GM10847 (cell line): ENCODE data around the gene MYADML2.

Experiments used
- POLR2A ChIP-seq: IDR thresholded peaks from 2 replicates; pipeline ENCODE4 v1.6.1; 2011; ENCODE audit not compliant: insufficient read length; ENCODE audit errors: extremely low read depth

Gene MYADML2

DNA sequence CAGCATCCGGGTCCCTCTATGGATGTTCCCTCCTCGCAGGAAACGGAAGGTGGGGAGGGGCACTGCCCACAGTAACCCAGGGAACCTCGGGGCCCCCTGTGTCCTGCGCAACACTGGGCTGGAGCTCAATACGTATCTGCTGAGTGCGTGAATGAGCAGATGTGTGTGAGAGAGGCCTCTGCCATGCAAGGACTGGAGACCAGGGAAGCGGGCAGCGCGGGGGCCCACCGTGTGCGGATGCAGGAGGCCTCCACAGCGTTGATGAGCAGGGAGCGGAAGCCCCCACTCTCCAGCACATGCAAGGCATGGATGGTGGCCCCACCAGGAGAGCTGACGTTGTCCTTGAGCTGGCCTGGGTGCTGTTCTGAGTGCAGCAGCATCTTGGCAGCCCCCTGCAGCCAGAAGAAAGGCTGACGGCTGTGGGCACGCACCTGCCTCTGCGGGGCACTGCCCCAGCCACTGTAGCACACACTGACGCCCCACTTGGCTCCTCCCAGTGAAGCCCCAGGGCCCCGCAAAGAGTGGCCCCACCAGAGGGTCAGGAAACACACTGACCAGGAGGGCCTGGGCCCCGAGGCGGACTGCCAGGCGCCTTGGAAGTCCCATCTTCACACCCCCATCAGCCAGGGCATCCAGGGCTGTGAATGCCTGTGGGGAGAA, 12.8 kb downstream of the MYADML2 start:
- TF ChIP-seq POLR2A = no peak

DNA sequence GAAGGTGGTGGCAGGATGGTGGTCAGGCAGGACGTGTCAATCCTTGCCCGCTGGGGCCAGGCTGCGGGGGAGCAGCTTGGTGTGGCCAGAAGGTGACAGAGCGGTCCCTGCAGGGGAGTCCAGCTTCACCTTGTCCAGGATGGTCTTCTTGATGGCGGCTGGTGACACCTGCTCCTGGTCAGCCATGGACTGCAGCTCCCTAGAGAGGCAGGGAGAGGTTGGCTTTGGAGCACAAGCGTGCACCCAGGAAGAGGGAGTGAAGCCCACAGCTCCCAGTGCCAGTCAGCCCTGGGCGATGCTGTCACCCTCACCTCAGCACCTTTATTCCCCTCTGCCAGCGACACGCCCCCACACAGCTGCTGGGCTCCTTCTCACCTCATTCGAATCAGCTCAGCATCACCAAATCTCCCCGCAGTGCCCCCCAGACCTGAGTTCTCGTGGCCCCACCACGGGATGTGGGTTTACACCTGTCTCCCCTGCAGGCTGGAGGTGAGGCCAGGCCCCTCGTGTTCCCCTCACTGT, 13.8 kb downstream of the MYADML2 start:
- no peak for TF ChIP-seq POLR2A

DNA sequence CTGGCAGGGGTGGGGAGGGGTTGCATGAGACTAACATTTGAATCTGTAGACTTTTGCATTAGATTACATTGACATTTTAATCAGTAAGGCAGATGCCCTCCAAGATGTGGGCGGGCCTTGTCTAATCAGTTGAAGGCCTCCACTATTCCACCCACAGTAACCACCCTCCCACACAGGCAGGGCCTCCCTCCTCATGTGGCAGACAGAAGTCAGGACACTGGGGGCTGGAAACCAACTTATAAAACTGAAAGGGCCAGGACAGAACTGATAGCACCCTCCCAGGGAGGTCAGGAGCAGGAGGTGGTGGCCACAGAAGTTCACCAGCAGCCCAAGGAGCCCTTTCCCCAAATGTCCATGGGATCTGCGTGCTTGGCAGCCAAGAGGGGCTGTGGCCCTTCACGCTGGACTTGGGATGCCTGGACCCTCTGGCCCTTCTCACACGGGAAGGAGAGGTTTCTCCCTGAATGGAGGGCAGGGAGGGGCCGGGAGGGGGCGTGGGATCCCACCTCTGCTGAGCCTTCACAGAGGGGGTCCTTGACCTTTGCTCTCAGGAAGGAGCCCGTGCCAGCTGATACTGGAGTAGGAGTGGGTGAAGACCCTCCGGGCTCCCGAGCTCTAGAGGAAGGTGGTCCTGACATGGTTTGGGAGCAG, 14.6 kb downstream of the MYADML2 start:
- TF ChIP-seq POLR2A = no peak

DNA sequence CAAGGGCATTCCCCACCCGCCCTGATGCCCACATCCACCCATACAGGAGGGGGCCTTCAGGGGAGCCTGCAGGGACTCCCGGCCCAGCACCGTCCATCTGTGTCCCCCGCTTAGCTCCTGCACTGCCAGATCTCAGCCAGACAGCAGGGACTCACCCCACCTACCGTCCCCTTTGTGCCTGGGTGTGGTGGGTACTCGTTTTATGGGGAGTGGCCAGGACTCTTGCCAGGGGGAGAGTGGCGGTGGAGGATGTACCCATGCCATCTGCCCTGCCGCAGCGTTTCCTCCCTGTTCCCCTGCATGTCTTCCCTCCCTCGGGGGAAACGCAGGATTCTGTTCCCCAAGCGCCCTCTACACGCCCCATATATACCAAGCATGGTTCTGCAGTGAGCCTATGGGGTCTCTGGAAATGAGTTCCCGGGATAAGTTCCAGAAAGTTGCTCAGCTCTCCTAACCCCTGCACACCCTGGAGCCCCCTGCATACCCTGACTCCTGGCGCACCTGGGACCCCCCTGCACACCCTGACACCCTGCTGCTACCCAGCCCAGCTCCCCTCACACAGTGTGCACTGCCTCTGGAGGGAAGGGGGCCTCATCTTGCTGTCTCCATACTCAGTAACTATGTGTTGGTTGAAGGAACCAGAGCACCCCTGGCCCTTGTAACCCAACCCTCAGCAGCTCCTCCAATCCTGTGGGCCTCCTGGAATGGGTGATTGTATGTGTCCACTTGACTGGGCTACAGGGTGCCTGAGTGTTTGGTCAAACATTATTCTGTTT, 15.3 kb downstream of the MYADML2 start:
- no peak for TF ChIP-seq POLR2A

DNA sequence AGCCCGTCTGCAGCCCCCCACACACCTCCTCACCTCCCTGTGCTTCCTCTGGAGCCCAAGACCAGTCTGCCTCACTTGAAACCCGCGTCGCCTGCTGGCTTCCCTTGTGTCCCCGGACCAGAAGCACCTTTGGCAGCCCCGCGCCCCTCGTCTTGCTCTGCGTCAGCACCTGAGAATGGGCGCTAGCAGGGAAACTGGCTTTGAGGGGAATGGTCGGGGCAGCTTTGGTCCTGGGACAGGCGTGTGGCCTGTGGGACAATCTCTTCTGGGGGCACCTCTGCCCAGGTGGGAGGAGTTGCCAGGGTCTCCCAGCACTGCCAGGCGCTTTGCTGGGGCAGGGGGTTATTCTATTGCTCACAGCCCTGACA, 15.9 kb downstream of the MYADML2 start:
- no peak for TF ChIP-seq POLR2A

DNA sequence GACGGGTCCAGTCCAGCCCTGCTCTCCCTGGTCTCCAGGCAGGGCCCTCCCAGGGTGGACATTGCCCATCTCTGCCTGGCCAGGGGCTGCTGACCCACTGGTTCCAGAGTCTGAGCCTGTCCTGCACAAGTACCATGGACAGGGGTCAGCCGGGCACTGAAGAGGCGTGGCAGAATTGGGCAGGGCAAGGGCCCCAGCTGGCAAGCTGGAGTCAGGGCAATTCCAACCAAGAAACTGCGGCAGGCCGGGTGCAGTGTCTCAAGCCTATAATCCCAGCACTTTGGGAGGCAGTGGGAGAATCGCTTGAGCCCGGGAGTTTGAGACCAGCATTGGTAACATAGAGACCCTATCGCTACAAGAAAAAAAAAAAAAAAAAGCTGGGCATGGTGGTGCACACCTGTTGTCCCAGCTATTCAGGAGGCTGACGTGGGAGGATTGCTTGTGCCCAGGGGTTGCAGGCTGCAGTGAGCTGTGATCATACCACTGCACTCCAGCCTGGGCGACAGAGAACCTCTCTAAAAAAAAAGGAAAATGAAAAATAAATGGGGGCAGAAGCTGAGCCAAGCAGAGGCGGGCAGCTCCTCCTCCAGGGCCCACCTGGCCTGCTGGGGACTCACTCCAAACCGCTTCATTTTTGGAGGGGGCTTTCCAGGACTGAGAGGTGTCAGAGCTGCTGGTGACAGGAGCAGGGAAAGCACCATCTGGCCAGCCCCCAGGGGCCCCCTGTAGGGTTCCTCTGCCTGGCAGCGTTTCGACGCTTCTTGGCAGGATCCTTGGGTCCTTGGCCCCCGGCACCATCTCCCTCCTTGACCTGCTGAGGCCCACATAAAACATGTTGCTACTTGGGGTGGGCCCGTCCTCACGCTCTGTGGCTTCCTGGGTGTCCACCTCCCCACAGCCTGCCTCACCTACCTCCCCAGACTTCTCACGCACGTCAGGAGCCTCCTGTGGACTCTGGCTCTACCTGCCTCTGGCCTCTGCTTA, 16.6 kb downstream of the MYADML2 start:
- no peak for TF ChIP-seq POLR2A

DNA sequence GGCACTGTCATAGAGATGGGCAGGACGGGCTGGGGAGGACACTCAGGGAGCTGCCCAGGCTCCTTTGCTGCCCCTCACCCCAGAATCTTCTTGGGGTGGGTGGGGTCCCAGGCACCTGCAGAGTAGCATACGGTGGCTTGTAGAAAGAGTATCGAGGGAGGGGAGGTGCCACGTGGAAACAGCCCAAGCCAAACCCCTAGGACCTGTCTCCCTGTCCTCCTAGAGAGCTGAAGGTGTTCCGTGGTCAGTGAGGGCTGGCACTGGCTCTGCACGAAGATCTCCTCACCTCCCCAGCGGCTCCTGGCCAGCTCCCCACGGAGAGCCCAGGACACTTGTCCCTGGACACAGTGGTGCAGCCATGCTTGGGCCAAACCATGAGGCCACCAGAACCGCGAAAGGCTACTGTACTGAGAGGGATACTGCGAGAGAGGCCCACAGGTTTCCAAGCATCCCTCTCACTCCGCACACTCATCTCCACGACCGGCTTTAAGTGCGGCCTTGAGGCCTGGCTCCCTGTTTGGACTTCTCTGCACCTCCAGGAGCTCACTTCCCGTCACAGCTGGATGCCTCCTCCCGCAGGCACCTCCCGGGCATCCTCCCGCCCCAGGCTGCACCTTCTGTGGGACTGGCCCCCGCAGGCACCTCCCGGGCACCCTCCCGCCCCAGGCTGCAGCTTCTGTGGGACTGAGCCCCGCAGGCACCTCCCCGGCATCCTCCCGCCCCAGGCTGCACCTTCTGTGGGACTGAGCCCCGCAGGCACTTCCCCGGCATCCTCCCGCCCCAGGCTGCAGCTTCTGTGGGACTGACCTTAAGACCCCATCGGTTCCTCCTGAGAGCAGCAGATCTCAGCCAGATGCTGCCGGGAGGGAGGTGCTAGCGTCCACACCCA, 17.5 kb downstream of the MYADML2 start:
- no peak for TF ChIP-seq POLR2A

DNA sequence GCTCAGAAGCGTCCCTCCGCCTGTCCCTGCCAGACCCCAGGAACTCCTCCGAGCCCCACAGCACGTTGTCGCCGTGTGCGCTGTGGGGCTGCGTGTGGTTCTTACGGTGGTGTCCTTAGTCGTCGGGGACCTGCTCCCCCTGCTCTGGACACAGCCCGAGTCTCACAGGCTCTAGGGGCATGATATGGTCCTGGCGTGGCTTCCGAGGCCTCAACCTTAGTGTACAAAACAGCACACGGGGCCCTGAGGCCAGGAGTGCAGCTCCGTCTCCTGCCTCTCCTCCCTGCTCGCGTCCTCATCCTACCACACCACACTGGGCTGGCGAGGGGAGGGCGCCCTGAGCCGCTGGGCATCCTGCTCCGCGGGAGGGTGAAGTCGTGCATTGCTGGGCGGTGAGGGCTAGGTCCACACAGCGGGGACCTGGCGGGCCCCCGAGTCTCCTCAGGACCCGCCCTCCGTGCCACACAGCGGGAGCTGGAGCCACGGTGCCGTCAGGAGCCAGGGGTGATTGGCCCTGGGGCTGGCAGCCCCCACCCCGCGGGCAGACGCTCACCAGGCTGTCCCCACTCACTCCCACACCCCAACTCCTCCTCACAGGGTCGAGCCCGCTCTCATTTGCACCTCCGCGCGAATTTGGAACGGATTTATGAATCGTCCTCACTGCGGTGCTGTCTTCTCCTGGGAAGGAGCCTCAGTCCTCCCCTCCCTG, 18.3 kb downstream of the MYADML2 start:
- TF ChIP-seq POLR2A = no peak

DNA sequence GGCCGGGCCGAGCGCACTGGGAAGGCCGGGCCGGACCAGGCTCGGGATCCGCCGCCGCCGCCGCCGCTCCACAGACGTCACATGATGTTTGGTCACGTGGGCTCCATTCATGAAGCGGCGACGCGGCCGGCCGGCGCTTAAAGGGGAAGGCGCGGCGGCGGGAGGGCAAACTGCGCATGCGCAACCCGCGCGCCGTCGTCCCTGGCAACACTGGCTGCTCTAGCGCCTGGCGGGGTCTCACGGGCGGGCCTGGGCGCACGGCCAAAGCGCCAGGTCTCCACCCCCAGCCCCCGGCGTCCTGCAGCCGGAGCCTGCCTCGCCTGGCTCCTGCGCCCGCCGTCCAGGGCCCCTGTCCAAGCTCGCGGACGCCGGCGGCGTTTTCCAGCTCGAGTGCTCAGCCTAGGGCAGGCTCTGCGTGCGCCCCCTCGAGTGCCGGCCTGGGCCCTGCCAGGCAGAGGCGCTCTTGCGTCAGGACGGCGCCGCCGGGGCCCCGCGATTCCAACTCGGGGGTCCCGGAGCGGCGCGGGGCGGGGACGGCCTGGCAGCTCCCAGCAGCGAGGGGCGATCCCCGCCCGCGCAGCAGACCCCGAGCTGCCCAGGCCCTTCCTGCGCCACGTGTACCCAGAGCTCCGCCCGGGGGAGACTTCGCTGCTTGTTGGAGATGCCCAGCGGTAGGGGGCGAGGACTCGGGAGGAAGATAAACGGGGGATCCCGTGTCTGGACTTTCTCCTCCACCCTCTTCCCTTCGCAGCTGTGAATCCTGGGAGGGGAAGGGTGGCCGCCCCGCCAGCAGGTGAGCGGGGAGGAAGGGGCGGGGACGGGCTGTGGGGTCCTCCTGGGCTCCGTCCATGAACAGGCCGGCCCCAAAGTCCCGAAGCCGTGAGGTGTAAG, 19.1 kb downstream of the MYADML2 start, which contains the start of gene MAFG:
Gene MAFG, minus strand, starts transcription at position 83 of the 891 bp plus-strand sequence. CDS start 4,550 bp downstream, outside the sequence.
- peak; percentile 35 for TF ChIP-seq POLR2A

DNA sequence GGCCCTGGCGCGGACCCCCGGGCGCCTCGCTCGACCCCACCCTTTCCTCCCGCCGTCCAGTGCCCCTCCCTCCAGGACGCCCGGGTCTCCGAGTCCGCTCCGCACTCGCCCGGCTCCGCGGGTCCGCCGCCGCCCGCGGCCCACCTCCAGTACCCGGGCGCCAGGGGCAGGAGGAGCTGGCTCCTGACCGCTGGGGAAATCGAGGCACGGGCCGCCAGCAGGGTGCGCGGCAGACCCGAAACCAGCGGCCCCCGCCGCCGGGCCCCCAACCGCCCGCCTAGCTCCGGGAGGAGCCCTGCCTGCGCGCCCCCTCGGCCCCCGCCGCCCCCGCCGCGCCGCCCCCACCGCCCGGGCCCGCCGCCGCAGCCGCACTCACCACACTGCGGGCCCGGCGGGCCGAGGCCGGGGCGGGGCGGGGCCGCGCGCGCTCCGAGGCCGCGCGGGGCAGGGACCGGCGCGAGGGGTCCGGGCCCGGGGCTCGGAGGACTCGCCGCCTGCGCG, 19.8 kb downstream of the MYADML2 start:
- no peak for TF ChIP-seq POLR2A

DNA sequence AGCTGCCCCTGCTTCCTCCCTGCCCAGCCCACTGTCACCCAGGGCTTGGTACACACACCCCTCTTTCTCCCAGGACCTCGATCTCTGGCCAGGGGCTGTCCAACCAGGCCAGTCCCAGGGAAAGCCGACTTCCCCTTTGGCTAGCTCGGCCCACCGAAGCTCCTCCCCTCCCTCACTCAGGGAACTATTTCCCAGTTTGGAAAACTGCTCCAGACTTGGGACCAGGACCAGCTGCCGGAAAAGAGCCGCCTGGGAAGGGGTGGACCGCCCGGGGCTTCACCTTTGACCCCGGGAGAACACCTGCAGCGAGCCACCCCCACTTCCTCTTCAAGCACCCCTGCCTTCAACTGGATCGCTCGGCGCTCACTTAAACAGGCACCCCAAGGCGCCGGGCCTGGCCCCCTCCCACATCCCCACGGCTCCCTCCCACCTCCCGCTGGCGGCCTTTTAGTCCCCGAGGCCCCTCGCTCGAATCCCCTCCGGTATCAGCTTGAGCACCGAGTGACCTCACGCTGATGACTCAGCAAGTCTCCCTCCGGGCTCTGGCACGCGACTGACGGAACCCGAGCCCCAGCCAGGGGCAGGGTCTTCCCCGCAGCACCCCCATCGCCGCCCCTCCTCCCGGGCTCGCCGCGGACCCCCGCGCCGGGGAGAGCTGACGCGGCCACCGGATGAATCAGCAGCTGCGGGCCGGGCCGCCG, 20.4 kb downstream of the MYADML2 start:
- TF ChIP-seq POLR2A = no peak
